Stimulated activated CD8-positive, alpha-beta memory T cell treated with anti-CD3 and anti-CD28 coated beads, Interleukin-15, amount 100 ng/mL, for 24 hours (primary cell): ENCODE measurements around the gene SAE1.
"Not testable (repeated sequence)": the region's sequence is repeated elsewhere in the genome, so short reads cannot be mapped to it uniquely, and the experiment has no call there.

Source experiments
- DNase-seq: peaks from one replicate; pipeline ENCODE4 v3.0.0-alpha.2; 2020; ENCODE audit warnings: low read depth

Gene SAE1

DNA sequence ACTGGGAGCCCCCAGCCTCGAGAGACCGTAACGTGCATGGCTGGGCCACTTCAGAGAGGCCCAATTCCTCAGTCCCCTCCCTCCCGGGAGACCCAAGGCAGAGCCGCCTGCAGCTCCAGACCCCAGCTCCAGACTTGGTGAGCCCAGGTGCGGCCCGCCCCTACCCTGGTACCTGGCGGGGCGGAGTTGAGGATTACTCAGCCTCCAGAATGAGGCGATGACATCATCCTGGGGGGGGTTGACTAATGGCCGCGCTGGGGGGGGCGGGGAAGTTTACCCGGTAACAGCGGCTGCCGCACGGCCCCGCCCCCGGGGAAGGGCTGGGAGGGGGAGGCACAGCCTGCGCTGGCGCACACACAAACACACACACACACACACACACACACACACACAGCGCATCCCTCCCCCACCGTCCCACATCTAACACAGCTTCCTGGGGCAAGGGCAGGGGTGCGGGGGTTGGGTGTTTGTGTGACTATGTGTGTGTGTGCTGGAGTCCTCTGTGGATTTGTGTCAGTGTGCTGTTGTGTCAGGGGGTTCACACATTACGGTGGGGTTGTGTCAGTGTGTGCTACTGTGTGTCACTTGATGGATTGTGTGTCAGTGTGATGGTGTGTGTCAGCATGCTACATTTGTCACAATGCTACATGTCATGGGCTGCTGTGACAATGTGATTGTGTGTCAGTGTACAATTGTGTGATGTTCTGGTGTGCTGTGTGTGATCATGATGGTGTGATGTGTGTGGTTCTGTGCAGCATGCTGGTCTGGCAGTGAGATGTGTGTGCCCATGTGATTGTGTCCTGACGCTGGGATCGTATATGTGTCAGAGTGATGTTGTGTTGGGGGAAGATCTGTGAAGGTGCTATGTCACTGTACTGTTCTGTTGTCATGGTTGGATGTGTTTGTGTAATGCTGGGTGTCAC lies 110.6 kb downstream of the SAE1 start:
- DNase-seq: peak; percentile 63

DNA sequence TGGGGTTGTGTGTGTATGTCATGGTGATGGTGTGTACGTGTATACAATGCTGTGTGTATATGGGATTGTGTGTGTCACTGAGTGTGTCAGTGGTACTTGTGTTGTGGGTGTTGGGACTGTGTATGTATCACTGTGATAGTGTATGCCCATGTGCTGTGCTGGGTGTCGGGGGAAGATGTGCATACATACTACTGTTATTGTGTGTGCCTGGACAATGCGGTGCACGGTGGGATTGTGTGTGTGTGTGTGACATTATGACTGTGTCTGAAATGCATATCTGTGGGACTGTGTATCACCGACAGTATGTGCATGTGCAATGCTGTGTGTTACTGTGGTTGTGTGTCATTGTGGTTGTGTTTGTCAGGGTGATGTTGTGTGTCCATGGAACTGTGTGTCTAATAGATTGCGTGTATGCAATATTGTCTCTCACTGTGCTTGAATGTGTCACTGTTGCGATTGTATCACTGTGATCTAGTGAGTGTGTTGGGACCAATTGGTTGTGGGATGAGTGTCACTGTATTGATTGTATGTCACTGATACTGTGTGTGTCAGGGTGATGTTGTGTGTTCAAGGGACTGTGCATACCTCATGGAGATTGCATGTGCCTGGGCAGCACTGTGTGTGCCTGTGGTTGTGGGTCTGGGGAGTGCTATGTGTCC lies 111.4 kb downstream of the SAE1 start:
- no peak for DNase-seq

GRCh38 chr19:47243364-47243775 lies 112.7 kb downstream of the SAE1 start:
- no peak for DNase-seq

DNA sequence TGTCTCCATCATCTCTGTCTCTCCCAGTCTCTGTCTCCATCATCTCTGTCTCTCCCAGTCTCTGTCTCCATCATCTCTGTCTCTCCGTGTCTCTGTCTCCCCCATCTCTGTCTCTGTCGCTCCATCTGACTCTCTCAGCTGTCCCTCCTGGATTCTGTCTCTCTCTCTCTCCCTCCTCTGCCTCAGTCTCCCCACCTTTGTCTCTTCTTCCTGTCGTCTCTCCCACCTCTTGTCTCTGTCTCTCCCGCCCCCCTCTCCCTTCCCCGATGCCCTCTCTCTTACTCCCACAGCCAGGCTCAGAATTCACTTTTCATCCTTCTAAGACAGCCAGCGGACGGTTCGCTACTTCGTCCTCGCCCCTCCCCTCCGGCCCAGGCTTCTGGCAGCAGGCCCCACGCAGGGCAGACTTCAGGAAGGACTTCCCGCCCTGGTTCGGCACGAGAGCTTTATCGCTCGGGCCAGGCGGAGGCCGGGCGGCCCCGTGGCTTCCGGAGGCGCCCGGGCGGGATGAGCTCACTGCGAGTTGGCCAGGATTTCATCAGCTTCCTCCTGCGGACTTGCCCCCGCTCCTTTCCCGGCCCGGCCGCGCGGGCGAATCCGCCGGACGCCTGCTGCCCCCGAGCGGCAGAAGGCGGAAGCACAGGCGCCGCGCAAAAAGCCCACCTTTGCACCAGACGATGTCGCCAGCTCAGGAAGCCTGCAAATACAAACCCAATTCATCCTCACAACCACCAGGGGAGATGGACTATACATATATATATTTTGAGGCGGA lies 113.3 kb downstream of the SAE1 start:
- peak; percentile 88 for DNase-seq

DNA sequence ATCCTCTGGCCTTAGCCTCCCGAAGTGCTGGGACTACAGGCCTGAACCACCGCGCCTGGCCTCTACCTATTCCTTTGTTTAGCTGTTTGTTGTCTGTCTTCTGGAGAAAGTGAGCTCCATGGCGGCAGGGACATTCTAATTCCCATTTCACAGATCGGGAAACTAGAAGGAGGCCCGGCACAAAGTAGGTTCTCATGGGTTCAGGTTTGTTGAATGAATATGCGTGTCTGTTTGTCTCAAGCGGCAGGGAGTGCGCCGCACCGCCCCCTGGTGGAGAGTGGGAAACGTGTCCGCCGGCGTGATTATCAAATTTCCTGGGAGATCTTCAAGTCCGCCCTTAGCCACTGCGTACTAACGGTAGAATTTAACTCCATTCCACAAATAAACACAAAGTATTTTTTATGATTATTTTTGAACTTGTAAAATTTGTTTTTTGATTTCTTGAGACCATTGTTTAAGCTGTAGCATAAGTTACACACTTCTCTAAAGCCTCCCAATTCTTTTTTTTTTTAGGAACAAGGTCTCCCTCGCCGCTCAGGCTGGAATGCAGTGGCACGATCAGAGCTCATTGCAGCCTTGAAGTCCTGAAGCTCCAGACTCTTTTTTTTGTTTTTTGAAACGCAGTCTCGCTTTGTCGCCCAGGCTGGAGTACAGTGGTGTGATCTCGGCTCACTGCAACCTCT lies 116.8 kb downstream of the SAE1 start:
- peak; percentile 70 for DNase-seq

DNA sequence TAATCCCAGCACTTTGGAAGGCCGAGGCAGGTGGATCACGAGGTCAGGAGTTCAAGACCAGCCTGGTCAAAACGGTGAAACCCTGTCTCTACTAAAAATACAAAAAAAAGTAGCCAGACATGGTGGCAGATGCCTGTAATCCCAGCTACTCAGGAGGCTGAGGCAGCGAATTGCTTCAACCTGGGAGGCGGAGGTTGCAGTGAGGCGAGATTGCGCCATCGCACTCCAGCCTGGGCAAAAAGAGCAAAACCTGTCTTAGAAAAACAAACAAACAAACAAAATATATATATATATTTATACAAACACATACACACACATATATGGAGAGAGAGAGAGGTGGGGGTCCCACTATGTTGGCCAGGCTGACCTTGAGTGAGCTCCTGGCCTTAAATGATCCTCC lies 122.4 kb downstream of the SAE1 start:
- not testable (repeated sequence) for DNase-seq

DNA sequence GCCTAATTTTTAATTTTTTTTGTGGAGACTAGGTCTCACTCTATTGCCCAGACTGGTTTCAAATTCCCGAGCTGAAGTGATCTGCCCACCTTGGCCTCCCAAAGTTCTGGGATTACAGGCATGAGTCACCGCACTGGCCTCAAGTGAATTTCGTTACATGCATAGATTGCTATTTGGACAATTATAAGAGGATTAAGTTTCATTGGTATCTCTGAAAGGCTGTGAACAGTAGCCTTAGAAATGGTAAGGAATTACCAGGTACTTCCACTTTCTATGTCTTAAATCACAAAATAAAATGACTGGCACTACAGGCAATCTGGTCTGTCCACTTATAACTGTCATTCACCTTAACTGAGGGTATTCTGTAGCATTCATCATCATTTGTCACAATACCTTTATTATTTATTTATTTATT lies 122.8 kb downstream of the SAE1 start:
- DNase-seq: no peak

DNA sequence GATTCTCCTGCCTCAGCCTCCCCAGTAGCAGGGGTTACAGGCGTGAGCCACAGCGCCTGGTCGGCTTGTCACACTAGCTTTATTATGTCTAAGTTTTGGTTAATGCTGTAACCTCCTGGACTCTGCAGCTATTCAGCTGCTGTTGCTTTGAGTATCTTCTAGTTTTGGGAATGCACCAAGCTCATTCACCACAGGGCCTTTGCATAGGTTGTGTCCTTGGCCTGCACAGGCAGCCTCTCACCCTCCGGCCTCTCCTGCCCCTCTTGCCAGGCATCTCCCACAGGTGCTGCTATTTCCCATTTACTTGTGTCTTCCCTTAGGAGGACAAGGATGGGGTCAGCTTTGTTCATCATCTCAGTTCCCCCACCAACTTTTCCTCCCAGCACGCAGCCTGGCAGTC lies 123.3 kb downstream of the SAE1 start:
- no peak for DNase-seq

DNA sequence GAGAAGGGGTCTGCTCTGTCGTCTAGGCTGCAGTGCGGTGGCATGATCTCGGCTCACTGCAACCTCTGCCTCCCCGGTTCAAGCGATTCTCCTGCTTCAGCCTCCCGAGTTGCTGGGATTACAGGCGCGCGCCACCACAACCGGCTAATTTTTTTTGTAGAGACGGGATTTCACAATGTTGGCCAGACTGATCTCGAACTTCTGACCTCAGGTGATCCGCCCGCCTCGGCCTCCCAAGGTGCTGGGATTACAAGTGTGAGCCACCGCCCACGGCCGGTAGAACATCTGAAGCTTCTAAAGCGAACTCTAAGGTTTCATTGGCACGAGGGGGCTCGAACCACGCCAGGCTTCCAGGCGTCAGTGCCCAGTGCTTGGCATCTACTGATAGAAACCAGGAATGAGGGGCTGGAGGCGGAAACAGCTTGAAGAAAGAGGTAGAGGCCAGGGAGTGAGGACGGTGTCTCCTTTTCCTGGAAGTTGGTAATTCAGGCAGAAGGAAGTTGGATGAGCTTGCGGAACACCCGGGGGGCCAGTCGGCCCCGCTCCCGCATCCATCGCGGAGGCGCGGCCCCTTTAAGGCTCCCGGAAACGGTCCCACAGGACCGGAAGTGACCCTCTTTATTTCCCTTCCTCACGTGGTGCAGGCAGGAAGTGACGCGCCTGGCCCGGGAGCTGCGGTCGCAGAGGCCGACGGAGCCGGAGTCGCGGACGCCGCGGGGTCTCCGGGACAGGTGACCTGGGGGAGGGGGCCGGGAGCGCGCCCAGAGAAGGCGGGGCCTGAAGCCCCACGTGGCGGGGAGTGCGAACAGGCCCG lies 125.5 kb downstream of the SAE1 start, which contains the start of gene CCDC9:
Gene CCDC9, plus strand, starts transcription at position 647 of the 814 bp plus-strand sequence. CDS start 1,876 bp downstream, outside the sequence.
- DNase-seq: peak; percentile 85

GRCh38 chr19:47256693-47257410 lies 126.2 kb downstream of the SAE1 start:
- peak; percentile 99 for DNase-seq

GRCh38 chr19:47257411-47258169 lies 127.0 kb downstream of the SAE1 start:
- DNase-seq: no peak

DNA sequence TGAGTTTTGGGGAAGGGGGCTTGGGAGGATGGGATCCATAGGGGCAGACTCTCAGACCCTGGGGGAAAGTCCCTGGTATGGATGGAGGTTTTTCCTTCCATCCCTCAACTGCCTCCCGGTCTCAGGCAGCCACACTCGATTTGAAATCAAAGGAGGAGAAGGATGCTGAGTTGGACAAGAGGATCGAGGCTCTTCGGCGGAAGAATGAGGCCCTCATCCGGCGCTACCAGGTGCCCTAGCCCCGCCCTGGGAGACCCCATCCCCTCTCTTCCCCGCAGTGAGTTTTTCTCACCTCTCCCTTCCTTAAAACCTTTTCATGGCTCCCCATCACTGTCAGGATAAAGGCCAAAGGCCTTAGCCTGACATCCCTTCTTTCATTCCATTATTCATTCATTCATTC lies 127.8 kb downstream of the SAE1 start:
- DNase-seq: no peak

GRCh38 chr19:47258895-47259555 lies 128.4 kb downstream of the SAE1 start:
- DNase-seq: no peak
